ENCODE measurements around the gene MSLN. TPM values are rescaled to one million over a fixed set of nuclear protein-coding genes. Genes with fewer than 3 reads are reported as not detected.

The MSLN gene
- polyA plus RNA-seq, 1 of the 3 experiments (the other 2 are of a cell fraction): 0.02 TPM

DNA sequence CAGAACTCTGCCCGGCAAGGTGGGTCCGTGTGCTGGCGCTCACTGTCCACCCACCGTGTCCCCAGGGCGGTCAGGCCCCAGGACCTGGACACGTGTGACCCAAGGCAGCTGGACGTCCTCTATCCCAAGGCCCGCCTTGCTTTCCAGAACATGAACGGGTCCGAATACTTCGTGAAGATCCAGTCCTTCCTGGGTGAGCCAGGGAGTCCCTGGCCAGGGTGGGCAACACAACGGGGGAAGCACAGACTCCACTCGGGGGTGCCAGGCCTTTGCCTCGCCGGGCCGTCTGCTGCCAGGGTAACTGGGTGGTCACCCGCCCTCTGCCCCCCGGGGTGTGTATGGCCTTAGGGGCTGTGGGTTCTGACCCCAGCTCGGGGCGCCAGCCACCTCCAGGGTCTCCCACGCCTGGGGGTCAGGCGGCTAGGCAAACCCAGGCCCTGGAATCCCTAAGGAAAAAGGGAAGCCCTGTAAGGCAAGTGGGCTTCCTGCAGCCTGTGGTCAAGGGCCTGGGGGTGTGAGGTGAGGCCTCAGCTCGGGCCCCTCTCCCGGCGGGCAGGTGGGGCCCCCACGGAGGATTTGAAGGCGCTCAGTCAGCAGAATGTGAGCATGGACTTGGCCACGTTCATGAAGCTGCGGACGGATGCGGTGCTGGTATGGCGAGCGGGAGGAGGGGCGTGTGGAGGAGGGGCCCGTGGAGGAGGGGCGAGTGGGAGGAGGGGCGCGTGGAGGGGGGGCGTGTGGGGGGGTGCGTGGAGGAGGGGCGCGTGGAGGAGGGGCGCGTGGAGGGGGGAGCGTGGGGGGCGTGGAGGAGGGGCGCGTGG, 6.5 kb downstream of the MSLN start:
- Histone ChIP-seq H3K79me2 (ENCODE audit: insufficient read depth) (no peaks in the 10 kb centered on the region), H3K9me2 (no peaks in the 10 kb centered on the region), H3K4me1 (ENCODE audit: control insufficient read depth in 1 of 2, insufficient read depth in 2 of 2, low read depth in 1 of 2, low read length in 1 of 2) (no peaks in the 10 kb centered on the region), H3F3A (replicated peaks; ENCODE audit: insufficient read depth) (no peaks in the 10 kb centered on the region), H3K27ac (ENCODE audit: low read depth in 2 of 2, low read length in 1 of 2) (no peak overlapping the region), H3K4me3 (ENCODE audit: low read depth in 2 of 2, low read length in 1 of 2) (no peak overlapping the region), H2AFZ (ENCODE audit: low read depth) (no peak overlapping the region), H3K36me3 (replicated peaks in 1 of 2; ENCODE audit: control insufficient read depth in 1 of 2, insufficient read depth in 2 of 2, low read length in 1 of 2) (no peaks in the 10 kb centered on the region), H3K27me3 (ENCODE audit: insufficient read depth) (no peaks in the 10 kb centered on the region), H3K4me2 (no peak overlapping the region), H3K9ac (no peak overlapping the region), H4K20me1 (ENCODE audit: insufficient read depth) (no peaks in the 10 kb centered on the region), H3K9me3 (no peaks in the 10 kb centered on the region)
- TF ChIP-seq EZH2phosphoT487 (IDR thresholded peaks at IDR 0.05; ENCODE audit: borderline replicate concordance, low read depth): no peak
- TF ChIP-seq TEAD4 (IDR thresholded peaks at IDR 0.05; ENCODE audit: borderline replicate concordance, insufficient read depth): no peak
- TF ChIP-seq NFIC (IDR thresholded peaks at IDR 0.05; ENCODE audit: borderline replicate concordance): no peak
- no peak for TF ChIP-seq MEF2A (IDR thresholded peaks at IDR 0.05; ENCODE audit: borderline replicate concordance, low read depth)
- TF ChIP-seq, protein P1, sequence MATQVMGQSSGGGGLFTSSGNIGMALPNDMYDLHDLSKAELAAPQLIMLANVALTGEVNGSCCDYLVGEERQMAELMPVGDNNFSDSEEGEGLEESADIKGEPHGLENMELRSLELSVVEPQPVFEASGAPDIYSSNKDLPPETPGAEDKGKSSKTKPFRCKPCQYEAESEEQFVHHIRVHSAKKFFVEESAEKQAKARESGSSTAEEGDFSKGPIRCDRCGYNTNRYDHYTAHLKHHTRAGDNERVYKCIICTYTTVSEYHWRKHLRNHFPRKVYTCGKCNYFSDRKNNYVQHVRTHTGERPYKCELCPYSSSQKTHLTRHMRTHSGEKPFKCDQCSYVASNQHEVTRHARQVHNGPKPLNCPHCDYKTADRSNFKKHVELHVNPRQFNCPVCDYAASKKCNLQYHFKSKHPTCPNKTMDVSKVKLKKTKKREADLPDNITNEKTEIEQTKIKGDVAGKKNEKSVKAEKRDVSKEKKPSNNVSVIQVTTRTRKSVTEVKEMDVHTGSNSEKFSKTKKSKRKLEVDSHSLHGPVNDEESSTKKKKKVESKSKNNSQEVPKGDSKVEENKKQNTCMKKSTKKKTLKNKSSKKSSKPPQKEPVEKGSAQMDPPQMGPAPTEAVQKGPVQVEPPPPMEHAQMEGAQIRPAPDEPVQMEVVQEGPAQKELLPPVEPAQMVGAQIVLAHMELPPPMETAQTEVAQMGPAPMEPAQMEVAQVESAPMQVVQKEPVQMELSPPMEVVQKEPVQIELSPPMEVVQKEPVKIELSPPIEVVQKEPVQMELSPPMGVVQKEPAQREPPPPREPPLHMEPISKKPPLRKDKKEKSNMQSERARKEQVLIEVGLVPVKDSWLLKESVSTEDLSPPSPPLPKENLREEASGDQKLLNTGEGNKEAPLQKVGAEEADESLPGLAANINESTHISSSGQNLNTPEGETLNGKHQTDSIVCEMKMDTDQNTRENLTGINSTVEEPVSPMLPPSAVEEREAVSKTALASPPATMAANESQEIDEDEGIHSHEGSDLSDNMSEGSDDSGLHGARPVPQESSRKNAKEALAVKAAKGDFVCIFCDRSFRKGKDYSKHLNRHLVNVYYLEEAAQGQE (IDR thresholded peaks at IDR 0.05; ENCODE audit: low read depth, low read length): no peak
- TF ChIP-seq RCOR1 (IDR thresholded peaks at IDR 0.05; ENCODE audit: low read length): no peak
- TF ChIP-seq RAD21 (IDR thresholded peaks at IDR 0.05; ENCODE audit: low read length): no peak
- no peak for TF ChIP-seq RXRA (IDR thresholded peaks at IDR 0.05; ENCODE audit: borderline replicate concordance, low read depth)
- no peak for TF ChIP-seq GABPA (IDR thresholded peaks at IDR 0.05; ENCODE audit: low read depth)
- no peak for TF ChIP-seq RFX5 (IDR thresholded peaks at IDR 0.05; ENCODE audit: low read length)
- no peak for TF ChIP-seq FOSL2 (IDR thresholded peaks at IDR 0.05; ENCODE audit: borderline replicate concordance, low read depth)
- TF ChIP-seq, protein P2, sequence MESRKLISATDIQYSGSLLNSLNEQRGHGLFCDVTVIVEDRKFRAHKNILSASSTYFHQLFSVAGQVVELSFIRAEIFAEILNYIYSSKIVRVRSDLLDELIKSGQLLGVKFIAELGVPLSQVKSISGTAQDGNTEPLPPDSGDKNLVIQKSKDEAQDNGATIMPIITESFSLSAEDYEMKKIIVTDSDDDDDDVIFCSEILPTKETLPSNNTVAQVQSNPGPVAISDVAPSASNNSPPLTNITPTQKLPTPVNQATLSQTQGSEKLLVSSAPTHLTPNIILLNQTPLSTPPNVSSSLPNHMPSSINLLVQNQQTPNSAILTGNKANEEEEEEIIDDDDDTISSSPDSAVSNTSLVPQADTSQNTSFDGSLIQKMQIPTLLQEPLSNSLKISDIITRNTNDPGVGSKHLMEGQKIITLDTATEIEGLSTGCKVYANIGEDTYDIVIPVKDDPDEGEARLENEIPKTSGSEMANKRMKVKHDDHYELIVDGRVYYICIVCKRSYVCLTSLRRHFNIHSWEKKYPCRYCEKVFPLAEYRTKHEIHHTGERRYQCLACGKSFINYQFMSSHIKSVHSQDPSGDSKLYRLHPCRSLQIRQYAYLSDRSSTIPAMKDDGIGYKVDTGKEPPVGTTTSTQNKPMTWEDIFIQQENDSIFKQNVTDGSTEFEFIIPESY (IDR thresholded peaks at IDR 0.05; ENCODE audit: borderline replicate concordance, low read depth): no peak
- TF ChIP-seq, protein P3, sequence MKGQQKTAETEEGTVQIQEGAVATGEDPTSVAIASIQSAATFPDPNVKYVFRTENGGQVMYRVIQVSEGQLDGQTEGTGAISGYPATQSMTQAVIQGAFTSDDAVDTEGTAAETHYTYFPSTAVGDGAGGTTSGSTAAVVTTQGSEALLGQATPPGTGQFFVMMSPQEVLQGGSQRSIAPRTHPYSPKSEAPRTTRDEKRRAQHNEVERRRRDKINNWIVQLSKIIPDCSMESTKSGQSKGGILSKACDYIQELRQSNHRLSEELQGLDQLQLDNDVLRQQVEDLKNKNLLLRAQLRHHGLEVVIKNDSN (IDR thresholded peaks at IDR 0.05; ENCODE audit: borderline replicate concordance, low read depth): no peak
- TF ChIP-seq, protein P4, sequence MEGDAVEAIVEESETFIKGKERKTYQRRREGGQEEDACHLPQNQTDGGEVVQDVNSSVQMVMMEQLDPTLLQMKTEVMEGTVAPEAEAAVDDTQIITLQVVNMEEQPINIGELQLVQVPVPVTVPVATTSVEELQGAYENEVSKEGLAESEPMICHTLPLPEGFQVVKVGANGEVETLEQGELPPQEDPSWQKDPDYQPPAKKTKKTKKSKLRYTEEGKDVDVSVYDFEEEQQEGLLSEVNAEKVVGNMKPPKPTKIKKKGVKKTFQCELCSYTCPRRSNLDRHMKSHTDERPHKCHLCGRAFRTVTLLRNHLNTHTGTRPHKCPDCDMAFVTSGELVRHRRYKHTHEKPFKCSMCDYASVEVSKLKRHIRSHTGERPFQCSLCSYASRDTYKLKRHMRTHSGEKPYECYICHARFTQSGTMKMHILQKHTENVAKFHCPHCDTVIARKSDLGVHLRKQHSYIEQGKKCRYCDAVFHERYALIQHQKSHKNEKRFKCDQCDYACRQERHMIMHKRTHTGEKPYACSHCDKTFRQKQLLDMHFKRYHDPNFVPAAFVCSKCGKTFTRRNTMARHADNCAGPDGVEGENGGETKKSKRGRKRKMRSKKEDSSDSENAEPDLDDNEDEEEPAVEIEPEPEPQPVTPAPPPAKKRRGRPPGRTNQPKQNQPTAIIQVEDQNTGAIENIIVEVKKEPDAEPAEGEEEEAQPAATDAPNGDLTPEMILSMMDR (IDR thresholded peaks at IDR 0.05): no peak
- TF ChIP-seq, protein P5, sequence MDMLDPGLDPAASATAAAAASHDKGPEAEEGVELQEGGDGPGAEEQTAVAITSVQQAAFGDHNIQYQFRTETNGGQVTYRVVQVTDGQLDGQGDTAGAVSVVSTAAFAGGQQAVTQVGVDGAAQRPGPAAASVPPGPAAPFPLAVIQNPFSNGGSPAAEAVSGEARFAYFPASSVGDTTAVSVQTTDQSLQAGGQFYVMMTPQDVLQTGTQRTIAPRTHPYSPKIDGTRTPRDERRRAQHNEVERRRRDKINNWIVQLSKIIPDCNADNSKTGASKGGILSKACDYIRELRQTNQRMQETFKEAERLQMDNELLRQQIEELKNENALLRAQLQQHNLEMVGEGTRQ (IDR thresholded peaks at IDR 0.05; ENCODE audit: borderline replicate concordance, low read depth, low read length): no peak
- TF ChIP-seq EP300 (IDR thresholded peaks at IDR 0.05; ENCODE audit: borderline replicate concordance in 1 of 2, low read depth in 1 of 2, low read length in 1 of 2): no peak
- TF ChIP-seq POLR2AphosphoS5 (IDR thresholded peaks at IDR 0.05; ENCODE audit: low read depth, low read length): no peak
- no peak for TF ChIP-seq TAF1 (IDR thresholded peaks at IDR 0.05; ENCODE audit: borderline replicate concordance, low read depth, low read length)
- DNase-seq: no peak
- ChIA-PET POLR2A (no interaction called here), CTCF (interaction anchor here (1.2 kb wide), 1 partner anchor 26 kb away, joined by 5 read pairs; the partner anchor contains the start of gene CIAO3)
- 53% methylated on average over 39 of the region's 48 CpGs for WGBS (ENCODE audit: low lambda C conversion rate)
